GM06990 (cell line): Measurements from ENCODE around the gene ICA1.

Experiments
- DNase-seq: peaks from one replicate; pipeline ENCODE4 v3.0.0-alpha.2; 2011; ENCODE audit not compliant: insufficient read length; ENCODE audit errors: extremely low read depth
- H3K27me3 ChIP-seq: replicated peaks from 2 replicates; pipeline ENCODE4 v1.6.0; 2011; ENCODE audit warnings: low read length; ENCODE audit not compliant: control insufficient read depth, insufficient read depth
- H3K36me3 ChIP-seq: 2 replicates; pipeline ENCODE4 v1.5.1; 2011; ENCODE audit warnings: low read length; ENCODE audit not compliant: control insufficient read depth, insufficient read depth
- H3K4me3 ChIP-seq: replicated peaks from 2 replicates; pipeline ENCODE4 v1.5.1; 2011; ENCODE audit warnings: low read depth, mild to moderate bottlenecking, control low read depth, low read length
- TF ChIP-seq, protein P1 (sequence below): IDR thresholded peaks from 2 replicates; pipeline ENCODE4 v1.5.1; 2011; ENCODE audit warnings: low read length, control low read depth, mild to moderate bottlenecking, inconsistent platforms; ENCODE audit not compliant: insufficient read depth, poor library complexity, severe bottlenecking

Gene ICA1

GRCh38 chr7:8277394-8277982 lies 15.5 kb upstream of the ICA1 start:
- no peak for DNase-seq
- H3K4me3 ChIP-seq = no peak overlapping the region

DNA sequence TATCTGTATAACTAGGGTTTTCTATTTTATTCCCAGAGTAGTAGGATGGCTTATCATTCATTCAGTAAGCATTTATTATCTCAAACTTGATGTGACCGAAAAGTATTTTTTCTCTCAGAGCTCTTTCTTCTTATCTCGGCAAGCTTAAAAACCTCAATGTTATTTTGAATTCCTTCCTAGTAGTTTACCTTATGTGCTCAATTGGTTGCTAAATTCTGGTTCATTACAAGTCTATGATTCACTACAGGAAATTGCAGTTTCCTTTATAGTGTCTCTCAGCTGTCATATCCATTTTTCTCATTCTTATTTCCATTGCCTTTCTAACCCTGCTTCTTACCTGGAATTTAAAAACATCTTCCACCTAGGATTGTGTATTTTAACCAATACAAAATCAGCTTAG lies 12.6 kb upstream of the ICA1 start:
- Histone ChIP-seq H3K4me3 (no peak overlapping the region), H3K36me3 (no peaks in the 10 kb centered on the region), H3K27me3 (no peaks in the 10 kb centered on the region)
- TF ChIP-seq, protein P1, sequence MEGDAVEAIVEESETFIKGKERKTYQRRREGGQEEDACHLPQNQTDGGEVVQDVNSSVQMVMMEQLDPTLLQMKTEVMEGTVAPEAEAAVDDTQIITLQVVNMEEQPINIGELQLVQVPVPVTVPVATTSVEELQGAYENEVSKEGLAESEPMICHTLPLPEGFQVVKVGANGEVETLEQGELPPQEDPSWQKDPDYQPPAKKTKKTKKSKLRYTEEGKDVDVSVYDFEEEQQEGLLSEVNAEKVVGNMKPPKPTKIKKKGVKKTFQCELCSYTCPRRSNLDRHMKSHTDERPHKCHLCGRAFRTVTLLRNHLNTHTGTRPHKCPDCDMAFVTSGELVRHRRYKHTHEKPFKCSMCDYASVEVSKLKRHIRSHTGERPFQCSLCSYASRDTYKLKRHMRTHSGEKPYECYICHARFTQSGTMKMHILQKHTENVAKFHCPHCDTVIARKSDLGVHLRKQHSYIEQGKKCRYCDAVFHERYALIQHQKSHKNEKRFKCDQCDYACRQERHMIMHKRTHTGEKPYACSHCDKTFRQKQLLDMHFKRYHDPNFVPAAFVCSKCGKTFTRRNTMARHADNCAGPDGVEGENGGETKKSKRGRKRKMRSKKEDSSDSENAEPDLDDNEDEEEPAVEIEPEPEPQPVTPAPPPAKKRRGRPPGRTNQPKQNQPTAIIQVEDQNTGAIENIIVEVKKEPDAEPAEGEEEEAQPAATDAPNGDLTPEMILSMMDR = no peak
- no peak for DNase-seq

More at GRCh38 chr7:8277394-8277982, 15.5 kb upstream of the ICA1 start:
- Histone ChIP-seq H3K36me3 (no peaks in the 10 kb centered on the region), H3K27me3 (no peaks in the 10 kb centered on the region)
- TF ChIP-seq, protein P1 = peak; percentile 49

GRCh38 chr7:8271960-8272359 lies 10.0 kb upstream of the ICA1 start:
- TF ChIP-seq, protein P1 = no peak
- no peak overlapping the region for H3K4me3 ChIP-seq
- no peak for DNase-seq
- H3K36me3 ChIP-seq = no peaks in the 10 kb centered on the region
- no peaks in the 10 kb centered on the region for H3K27me3 ChIP-seq

GRCh38 chr7:8263048-8263447 lies 1.1 kb upstream of the ICA1 start:
- H3K27me3 ChIP-seq = no peaks in the 10 kb centered on the region; the same call in 1 of the 2 replicates
- DNase-seq = no peak

GRCh38 chr7:8260871-8261694 lies 884 bp downstream of the ICA1 start:
- H3K36me3 ChIP-seq = no peaks in the 10 kb centered on the region
- TF ChIP-seq, protein P1 = no peak
- no peak for DNase-seq
- H3K27me3 ChIP-seq = no peaks in the 10 kb centered on the region; the same call in 1 of the 2 replicates
- peak overlapping the region; percentile 73 for H3K4me3 ChIP-seq

More at GRCh38 chr7:8263048-8263447, 1.1 kb upstream of the ICA1 start:
- H3K36me3 ChIP-seq = no peaks in the 10 kb centered on the region
- TF ChIP-seq, protein P1 = no peak
- H3K4me3 ChIP-seq = no peak overlapping the region
